Adrenal gland (tissue), 12 donors: Measurements from ENCODE around the gene SHTN1. TPM values are rescaled to one million over a fixed set of nuclear protein-coding genes. Genes with fewer than 3 reads are reported as not detected.

Experiments used
- DNase-seq, 7 donors: peaks; one replicate each; pipeline ENCODE4 v3.0.0-alpha.2; 2019 to 2020
- H3K27ac ChIP-seq, 5 donors: fragments of 200-600 bp; sonication (generic) in 4 of 5; 1 replicate in 3 of 5; 2 replicates in 2 of 5; pipeline versions ENCODE4 v1.5.1 to v1.8.0; 2016 to 2020; ENCODE audit warnings: mild to moderate bottlenecking in 1 of 5
- H3K27me3 ChIP-seq: fragments of 200-600 bp; 2 replicates; pipeline ENCODE4 v1.8.0; 2021
- H3K36me3 ChIP-seq, 2 donors: fragments of 200-600 bp; replicated peaks in 1 of 2; 1 replicate in 1 of 2; 2 replicates in 1 of 2; pipeline versions ENCODE4 v1.5.1 to v1.8.0; 2018 to 2022
- H3K4me1 ChIP-seq, 2 donors: fragments of 200-600 bp; replicated peaks in 1 of 2; 1 replicate in 1 of 2; 2 replicates in 1 of 2; pipeline versions ENCODE4 v1.5.1 to v1.8.0; 2018 to 2021
- H3K4me3 ChIP-seq, 4 donors: fragments of 200-600 bp; sonication (generic) in 3 of 4; one replicate each; pipeline ENCODE4 v1.5.1; 2016 to 2018
- H3K9me3 ChIP-seq, 3 donors: fragments of 200-600 bp; sonication (generic) in 1 of 3; replicated peaks in 1 of 3; 1 replicate in 2 of 3; 2 replicates in 1 of 3; pipeline versions ENCODE4 v1.5.1 to v1.8.0; 2016 to 2021
- POLR2A ChIP-seq, 2 donors: fragments of 450-650 bp; IDR thresholded peaks; one replicate each; pipeline ENCODE4 v1.6.1; 2017; ENCODE audit warnings: antibody characterized with exemption in 2 of 2, mild to moderate bottlenecking in 2 of 2, moderate library complexity in 1 of 2
- WGBS, 4 donors: extraction: QIAGEN DNeasy Blood & Tissue Kit in 2 of 4; methylation state at CpG; one replicate each; pipeline versions ENCODE4 v1.1.5 to v1.1.7; 2013 to 2017; 5-methylcytosine and 5-hydroxymethylcytosine counted together
- intact Hi-C, 2 donors: fragments of 100-400 bp; cut with DNase I; formaldehyde crosslinking; loops; one replicate each; pipeline versions ENCODE4 v1.14.1 to v1.15.0; 2022 to 2023
- polyA plus RNA-seq, 3 donors: library from polyadenylated mRNA; stranded (reverse); fragments of 200-250 nt in 2 of 3; fragments of 350-450 nt in 1 of 3; fragmentation: Illumina TruSeq in 1 of 3; extraction: RNeasy Lipid Tissue Mini Kit (QIAGEN cat#74804) in 1 of 3; gene quantifications; one replicate each; pipeline ENCODE4 v1.2.3, GENCODE V29; 2013 to 2014
- total RNA-seq, 9 donors: library from RNA; depleted of rRNA in 4 of 9; stranded (reverse); fragments of >200 nt in 4 of 9; fragments of 120-200 nt in 1 of 9; fragmentation: NEBNext Ultra II Directional in 1 of 9; extraction: Animal tissue kit (Norgen Biotek cat#: 25700) in 1 of 9; gene quantifications; one replicate each; pipeline versions ENCODE4 v1.1.0 to v1.2.4, GENCODE V29; 2013 to 2023
- TF ChIP-seq, protein P1 (sequence below), 6 experiments: fragments of 450-650 bp in 4 of 6; fragments of 200-600 bp in 2 of 6; sonication (generic) in 1 of 6; IDR thresholded peaks; 1 replicate in 5 of 6; 2 replicates in 1 of 6; pipeline versions ENCODE4 v1.5.1 to v1.8.0; 2016 to 2021; ENCODE audit warnings: antibody characterized with exemption in 6 of 6, mild to moderate bottlenecking in 2 of 6, moderate library complexity in 1 of 6
- donor health status: healthy with polysubstance abuse.
- donor health status: Bipolar disorder and iron deficiency.
- donor health status: DM: yes; HTN: yes; CAD: no.
- donor health status: DM: no; HTN: no; CAD: no.
- donor health status: DM: no; HTN: no; CAD: no.
- donor health status: DM: yes; HTN: yes; CAD: no.

The SHTN1 gene
- total and polyA plus RNA-seq, 12 donors: 8.8 to 30.3 (median 18.5) TPM

DNA sequence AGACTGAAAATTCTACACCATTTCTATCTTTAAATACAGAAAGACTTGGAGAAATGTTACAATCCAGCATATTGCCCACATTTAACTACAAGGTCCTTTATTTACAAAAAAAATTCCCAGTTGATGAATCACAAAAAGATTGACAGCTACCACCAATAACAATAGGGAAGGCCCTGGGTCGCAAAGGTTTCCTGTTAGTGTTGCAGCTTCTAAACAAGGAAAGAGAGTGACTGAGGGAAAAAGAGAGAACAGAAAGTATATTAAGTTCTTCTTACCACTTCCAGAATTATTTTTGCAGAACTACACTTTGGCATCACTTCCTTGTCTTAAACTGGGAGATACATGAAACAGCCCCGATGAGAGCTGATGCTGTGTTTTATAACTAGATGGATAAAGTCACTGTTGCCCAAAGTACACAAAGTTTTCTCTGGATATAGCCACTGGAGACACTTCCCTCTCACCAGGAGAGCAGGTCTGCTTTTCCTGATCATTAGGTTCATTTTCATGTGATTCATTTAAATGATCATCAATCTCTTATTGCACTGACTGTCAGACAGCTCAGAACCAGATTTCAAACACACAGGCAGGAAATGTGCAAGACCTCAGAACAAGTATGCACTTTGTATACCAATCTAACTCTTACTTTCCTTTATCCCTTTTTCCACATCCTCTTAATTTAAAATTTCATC is 57.0 kb downstream of the SHTN1 start:
- no peak overlapping the region for H3K4me3 ChIP-seq
- DNase-seq: peak in 4 of 7 donors; percentile 14 to 46 (median 27)
- H3K9me3 ChIP-seq: no peaks in the 10 kb centered on the region
- H3K4me1 ChIP-seq: peaks cover 10 to 15% of the 10 kb centered on the region in 2 donors
- H3K27ac ChIP-seq: peak overlapping the region in 4 of 5 donors; percentile 42 to 76 (median 58)
- no peak for TF ChIP-seq POLR2A (IDR thresholded peaks at IDR 0.05)
- TF ChIP-seq, protein P1, sequence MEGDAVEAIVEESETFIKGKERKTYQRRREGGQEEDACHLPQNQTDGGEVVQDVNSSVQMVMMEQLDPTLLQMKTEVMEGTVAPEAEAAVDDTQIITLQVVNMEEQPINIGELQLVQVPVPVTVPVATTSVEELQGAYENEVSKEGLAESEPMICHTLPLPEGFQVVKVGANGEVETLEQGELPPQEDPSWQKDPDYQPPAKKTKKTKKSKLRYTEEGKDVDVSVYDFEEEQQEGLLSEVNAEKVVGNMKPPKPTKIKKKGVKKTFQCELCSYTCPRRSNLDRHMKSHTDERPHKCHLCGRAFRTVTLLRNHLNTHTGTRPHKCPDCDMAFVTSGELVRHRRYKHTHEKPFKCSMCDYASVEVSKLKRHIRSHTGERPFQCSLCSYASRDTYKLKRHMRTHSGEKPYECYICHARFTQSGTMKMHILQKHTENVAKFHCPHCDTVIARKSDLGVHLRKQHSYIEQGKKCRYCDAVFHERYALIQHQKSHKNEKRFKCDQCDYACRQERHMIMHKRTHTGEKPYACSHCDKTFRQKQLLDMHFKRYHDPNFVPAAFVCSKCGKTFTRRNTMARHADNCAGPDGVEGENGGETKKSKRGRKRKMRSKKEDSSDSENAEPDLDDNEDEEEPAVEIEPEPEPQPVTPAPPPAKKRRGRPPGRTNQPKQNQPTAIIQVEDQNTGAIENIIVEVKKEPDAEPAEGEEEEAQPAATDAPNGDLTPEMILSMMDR (IDR thresholded peaks at IDR 0.05): no peak
- H3K27me3 ChIP-seq: no peaks in the 10 kb centered on the region
- intact Hi-C loops: no loop called here
- H3K36me3 ChIP-seq: no peaks in the 10 kb centered on the region
- 36 to 47% (median 41%) methylated on average over 2 of the region's 2 CpGs for WGBS, 4 donors

DNA sequence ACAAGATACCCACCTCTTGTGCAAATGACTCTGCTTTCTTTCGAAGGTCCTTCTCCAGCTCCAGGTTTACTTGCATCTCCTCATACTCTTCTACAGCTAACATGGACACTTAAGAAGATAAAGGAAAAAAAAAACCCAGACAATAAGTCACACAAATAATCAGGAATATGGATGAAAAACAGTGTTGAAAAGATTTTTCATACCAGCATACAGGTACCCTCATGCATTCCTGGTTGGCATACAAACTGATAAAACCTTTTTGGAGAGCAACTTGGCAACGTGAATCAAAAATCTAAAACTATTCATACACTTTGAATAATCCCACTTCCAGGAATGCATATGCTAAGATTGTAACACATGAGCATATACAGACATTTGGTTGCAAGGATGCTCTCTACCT is 60.1 kb downstream of the SHTN1 start:
- H3K4me1 ChIP-seq: peaks cover 10 to 15% of the 10 kb centered on the region in 2 donors
- intact Hi-C loops: no loop called here
- H3K27me3 ChIP-seq: no peaks in the 10 kb centered on the region
- TF ChIP-seq, protein P1 (IDR thresholded peaks at IDR 0.05): no peak
- TF ChIP-seq POLR2A (IDR thresholded peaks at IDR 0.05): no peak
- 91 to 98% (median 95%) methylated on average over 2 of the region's 2 CpGs for WGBS, 4 donors
- H3K9me3 ChIP-seq: no peaks in the 10 kb centered on the region
- peaks cover 0 to 4% of the 10 kb centered on the region in 2 donors for H3K36me3 ChIP-seq
- no peak overlapping the region for H3K27ac ChIP-seq
- no peak for DNase-seq
- no peak overlapping the region for H3K4me3 ChIP-seq

DNA sequence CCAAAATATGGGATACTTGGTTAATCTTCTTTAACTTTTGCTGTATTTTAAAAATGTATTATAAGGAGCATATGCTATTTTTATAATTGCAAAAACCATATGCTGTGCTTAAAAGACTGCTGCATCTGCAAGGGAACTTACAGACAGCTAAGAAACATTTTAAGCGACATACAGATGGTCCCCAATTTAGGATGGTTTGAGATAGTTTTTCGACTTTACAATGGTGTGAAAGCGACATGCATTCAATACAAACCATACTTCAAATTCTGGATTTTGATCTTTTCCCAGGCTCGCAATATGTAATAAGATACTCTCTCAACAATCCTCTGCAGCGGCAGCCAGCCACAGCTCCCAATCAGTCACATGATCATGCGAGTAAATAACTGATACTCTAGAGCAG is 73.2 kb downstream of the SHTN1 start:
- WGBS, 4 donors: 96 to 99% (median 96%) methylated on average over 6 of the region's 6 CpGs
- no peak overlapping the region for H3K27ac ChIP-seq
- H3K36me3 ChIP-seq: no peaks in the 10 kb centered on the region
- intact Hi-C loops: no loop called here
- no peak for TF ChIP-seq POLR2A (IDR thresholded peaks at IDR 0.05)
- TF ChIP-seq, protein P1 (IDR thresholded peaks at IDR 0.05): no peak
- no peak for DNase-seq
- no peaks in the 10 kb centered on the region for H3K4me1 ChIP-seq
- no peaks in the 10 kb centered on the region for H3K27me3 ChIP-seq
- no peak overlapping the region for H3K4me3 ChIP-seq
- no peaks in the 10 kb centered on the region for H3K9me3 ChIP-seq

DNA sequence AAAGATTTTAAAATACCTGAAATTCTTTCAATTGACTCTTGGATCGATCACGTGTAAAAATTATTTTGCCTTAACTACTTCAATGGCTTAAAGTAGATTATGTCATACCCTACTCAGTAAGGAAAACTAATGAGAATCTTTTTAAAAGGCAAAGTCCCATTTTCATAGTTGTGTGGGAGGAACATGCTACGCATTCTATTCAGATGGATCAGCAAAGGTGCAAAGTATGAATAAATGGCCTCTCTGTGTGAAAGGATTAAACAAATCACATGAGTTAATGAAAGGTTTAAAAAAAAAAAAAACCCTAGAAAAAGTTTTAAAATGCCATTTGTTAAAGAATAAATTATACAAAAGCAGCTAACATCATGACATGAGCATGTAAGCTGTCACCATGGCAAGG is 78.6 kb downstream of the SHTN1 start:
- H3K4me1 ChIP-seq: peaks cover 0 to 9% of the 10 kb centered on the region in 2 donors
- H3K4me3 ChIP-seq: no peak overlapping the region
- no peaks in the 10 kb centered on the region for H3K27me3 ChIP-seq
- H3K9me3 ChIP-seq: no peaks in the 10 kb centered on the region
- H3K36me3 ChIP-seq: no peaks in the 10 kb centered on the region
- no peak overlapping the region for H3K27ac ChIP-seq
- DNase-seq: no peak
- WGBS, 4 donors: 51 to 67% (median 59%) methylated on average over 3 of the region's 3 CpGs
- intact Hi-C loops: no loop called here
- TF ChIP-seq POLR2A (IDR thresholded peaks at IDR 0.05): no peak
- TF ChIP-seq, protein P1 (IDR thresholded peaks at IDR 0.05): no peak
